Inflammatory macrophage treated with lipopolysaccharide for 4 hours (primary cell): ENCODE results near the gene KCNK10.

Experiments
- DNase-seq: peaks from one replicate; pipeline ENCODE4 v3.0.0-alpha.2; 2020

The KCNK10 gene

GRCh38 chr14:88318406-88318805, 4.7 kb downstream of the KCNK10 start:
- no peak for DNase-seq

- no peak for DNase-seq
Measured at GRCh38 chr14:88316521-88316920, 6.5 kb downstream of the KCNK10 start.

GRCh38 chr14:88312257-88312656, 10.8 kb downstream of the KCNK10 start:
- DNase-seq = no peak

- DNase-seq = no peak
Measured at GRCh38 chr14:88311780-88312179, 11.3 kb downstream of the KCNK10 start.

GRCh38 chr14:88310449-88310848, 12.6 kb downstream of the KCNK10 start:
- no peak for DNase-seq

- no peak for DNase-seq
Measured at GRCh38 chr14:88310021-88310420, 13.0 kb downstream of the KCNK10 start.

GRCh38 chr14:88305528-88306322, 17.3 kb downstream of the KCNK10 start:
- DNase-seq = peak; percentile 35

- peak; percentile 52 for DNase-seq
Measured at GRCh38 chr14:88303041-88303440, 20.0 kb downstream of the KCNK10 start.

GRCh38 chr14:88301381-88301780, 21.7 kb downstream of the KCNK10 start:
- no peak for DNase-seq

GRCh38 chr14:88300817-88301216, 22.3 kb downstream of the KCNK10 start:
- no peak for DNase-seq

- DNase-seq = peak; percentile 66
Measured at GRCh38 chr14:88299865-88300530, 23.1 kb downstream of the KCNK10 start.

GRCh38 chr14:88297306-88297705, 25.8 kb downstream of the KCNK10 start:
- peak; percentile 56 for DNase-seq

GRCh38 chr14:88296351-88296750, 26.7 kb downstream of the KCNK10 start:
- no peak for DNase-seq

GRCh38 chr14:88289996-88290395, 33.1 kb downstream of the KCNK10 start:
- no peak for DNase-seq

- no peak for DNase-seq
Measured at GRCh38 chr14:88289234-88289633, 33.8 kb downstream of the KCNK10 start.

- DNase-seq = no peak
Measured at GRCh38 chr14:88286309-88286708, 36.8 kb downstream of the KCNK10 start.

GRCh38 chr14:88281447-88281846, 41.6 kb downstream of the KCNK10 start:
- no peak for DNase-seq

- DNase-seq = no peak
Measured at GRCh38 chr14:88276923-88277596, 46.0 kb downstream of the KCNK10 start.

- DNase-seq = no peak
Measured at GRCh38 chr14:88272390-88273269, 50.4 kb downstream of the KCNK10 start.

GRCh38 chr14:88271205-88271604, 51.9 kb downstream of the KCNK10 start:
- DNase-seq = no peak

GRCh38 chr14:88270776-88271175, 52.3 kb downstream of the KCNK10 start:
- DNase-seq = no peak

- DNase-seq = no peak
Measured at GRCh38 chr14:88269806-88270420, 53.2 kb downstream of the KCNK10 start.
